SK-N-SH (cell line): ENCODE results near the gene FNDC3B. TPM values are rescaled to one million over a fixed set of nuclear protein-coding genes. Genes with fewer than 3 reads are reported as not detected.

ENCODE experiments used
- CTCF ChIA-PET: fragments of 300-600, 350-600 bp; formaldehyde crosslinking; extraction: SDS; loops from one replicate; lab custom pipeline; 2021; lab: Yijun Ruan, JAX
- POLR2A ChIA-PET: fragments of 350-600 bp; sonication (Branson Sonifier 250); formaldehyde crosslinking; extraction: SDS; loops from one replicate; lab custom pipeline; 2020; ENCODE audit warnings: antibody characterized with exemption, inconsistent platforms; lab: Yijun Ruan, JAX
- DNase-seq: peaks from one replicate; pipeline ENCODE4 v3.0.0; 2012
- H2AFZ ChIP-seq: fragments of 200-600 bp; sonication (generic); 2 replicates; pipeline ENCODE4 v1.8.1; 2016; ENCODE audit warnings: antibody characterized with exemption, mild to moderate bottlenecking, low read depth
- H3F3A ChIP-seq: fragments of 200-600 bp; sonication (generic); replicated peaks from 2 replicates; pipeline ENCODE3; 2016; ENCODE audit warnings: antibody characterized with exemption, mild to moderate bottlenecking; ENCODE audit not compliant: insufficient read depth
- H3K27ac ChIP-seq, 2 experiments: fragments of 200-500 bp in 1 of 2; fragments of 200-600 bp in 1 of 2; sonication (Bioruptor generic) in 1 of 2; sonication (generic), shearing (Covaris generic) in 1 of 2; 2 replicates each; pipeline versions ENCODE4 v1.5.1 to v1.6.1; 2014 to 2016; ENCODE audit warnings: low read depth in 2 of 2, inconsistent platforms in 1 of 2, low read length in 1 of 2, mild to moderate bottlenecking in 1 of 2, mixed read lengths in 1 of 2
- H3K27me3 ChIP-seq: fragments of 200-600 bp; sonication (generic), shearing (Covaris generic); 2 replicates; pipeline ENCODE4 v1.6.1; 2016; ENCODE audit warnings: mixed run types; ENCODE audit not compliant: insufficient read depth
- H3K36me3 ChIP-seq, 2 experiments: fragments of 200-500 bp in 1 of 2; fragments of 200-600 bp in 1 of 2; sonication (Bioruptor generic) in 1 of 2; sonication (generic) in 1 of 2; replicated peaks in 1 of 2; 2 replicates each; pipeline versions ENCODE3 to v1.5.1; 2014 to 2016; ENCODE audit warnings: low read length in 1 of 2, mild to moderate bottlenecking in 1 of 2; ENCODE audit not compliant: insufficient read depth in 2 of 2, control insufficient read depth in 1 of 2
- H3K4me1 ChIP-seq, 2 experiments: fragments of 200-500 bp in 1 of 2; fragments of 200-600 bp in 1 of 2; sonication (Bioruptor generic) in 1 of 2; sonication (generic), shearing (Covaris generic) in 1 of 2; 2 replicates each; pipeline versions ENCODE4 v1.5.1 to v1.6.1; 2014 to 2016; ENCODE audit warnings: low read depth in 1 of 2, low read length in 1 of 2, mixed run types in 1 of 2; ENCODE audit not compliant: insufficient read depth in 2 of 2, control insufficient read depth in 1 of 2
- H3K4me2 ChIP-seq: fragments of 200-600 bp; sonication (generic), shearing (Covaris generic); 2 replicates; pipeline ENCODE4 v1.6.1; 2017; ENCODE audit warnings: mixed run types
- H3K4me3 ChIP-seq, 2 experiments: fragments of 200-500 bp in 1 of 2; fragments of 200-600 bp in 1 of 2; sonication (Bioruptor generic) in 1 of 2; sonication (generic), shearing (Covaris generic) in 1 of 2; 2 replicates each; pipeline versions ENCODE4 v1.5.1 to v1.8.1; 2014 to 2016; ENCODE audit warnings: low read depth in 2 of 2, inconsistent platforms in 1 of 2, low read length in 1 of 2, mild to moderate bottlenecking in 1 of 2, mixed read lengths in 1 of 2, moderate library complexity in 1 of 2
- H3K79me2 ChIP-seq: fragments of 200-600 bp; sonication (generic); 2 replicates; pipeline ENCODE4 v1.8.1; 2017; ENCODE audit warnings: mild to moderate bottlenecking; ENCODE audit not compliant: insufficient read depth
- H3K9ac ChIP-seq: fragments of 200-600 bp; sonication (generic); 2 replicates; pipeline ENCODE4 v1.6.1; 2017; ENCODE audit warnings: mixed run types
- H3K9me2 ChIP-seq: fragments of 200-600 bp; sonication (generic); 2 replicates; pipeline ENCODE4 v1.6.1; 2017; ENCODE audit warnings: mixed run types
- H3K9me3 ChIP-seq: fragments of 200-600 bp; sonication (generic); 2 replicates; pipeline ENCODE4 v1.6.1; 2017; ENCODE audit warnings: mixed run types, mild to moderate bottlenecking, moderate library complexity
- H4K20me1 ChIP-seq: fragments of 200-600 bp; sonication (generic); 2 replicates; pipeline ENCODE4 v1.6.1; 2017; ENCODE audit warnings: mild to moderate bottlenecking, mixed run types; ENCODE audit not compliant: insufficient read depth
- EP300 ChIP-seq, 2 experiments: IDR thresholded peaks; 2 replicates each; pipeline versions ENCODE4 v1.4.0 to v1.6.1; 2012; ENCODE audit warnings: borderline replicate concordance in 1 of 2, low read depth in 1 of 2, low read length in 1 of 2
- FOSL2 ChIP-seq: IDR thresholded peaks from 2 replicates; pipeline ENCODE4 v1.4.0; 2012; ENCODE audit warnings: low read depth, mild to moderate bottlenecking, moderate library complexity, borderline replicate concordance
- FOXM1 ChIP-seq: IDR thresholded peaks from 2 replicates; pipeline ENCODE4 v1.4.0; 2012; ENCODE audit warnings: low read depth, mild to moderate bottlenecking
- GABPA ChIP-seq: IDR thresholded peaks from 2 replicates; pipeline ENCODE4 v1.4.0; 2012; ENCODE audit warnings: low read depth, mild to moderate bottlenecking
- JUND ChIP-seq: IDR thresholded peaks from 2 replicates; pipeline ENCODE4 v1.4.0; 2012
- MAX ChIP-seq: IDR thresholded peaks from 2 replicates; pipeline ENCODE4 v1.4.0; 2012; ENCODE audit warnings: low read depth
- REST ChIP-seq: IDR thresholded peaks from 2 replicates; pipeline ENCODE4 v1.6.1; 2012; ENCODE audit warnings: mild to moderate bottlenecking, low read depth, low read length, moderate library complexity
- RFX5 ChIP-seq: IDR thresholded peaks from 2 replicates; pipeline ENCODE4 v1.6.1; 2012; ENCODE audit warnings: mild to moderate bottlenecking, improper control_type of control experiment, low read length
- TAF1 ChIP-seq: IDR thresholded peaks from 2 replicates; pipeline ENCODE4 v1.6.1; 2012; ENCODE audit warnings: low read depth, mild to moderate bottlenecking, low read length, moderate library complexity, borderline replicate concordance
- USF1 ChIP-seq: IDR thresholded peaks from 2 replicates; pipeline ENCODE4 v1.4.0; 2012; ENCODE audit warnings: low read depth, borderline replicate concordance
- WGBS: methylation state at CpG from one replicate; pipeline ENCODE4 v1.1.6; 2017; ENCODE audit warnings: low lambda C conversion rate; 5-methylcytosine and 5-hydroxymethylcytosine counted together
- polyA plus RNA-seq, 3 experiments: library from polyadenylated mRNA; depleted of rRNA; stranded (reverse); fragments of >200 nt; gene quantifications; 2 replicates each; pipeline ENCODE4 v1.2.3, GENCODE V29; 2012
- TF ChIP-seq, protein P1 (sequence below): IDR thresholded peaks from 2 replicates; pipeline ENCODE4; 2012

Gene FNDC3B
- polyA plus RNA-seq, 1 of the 3 experiments (the other 2 are of a cell fraction), result 10.4 TPM

DNA sequence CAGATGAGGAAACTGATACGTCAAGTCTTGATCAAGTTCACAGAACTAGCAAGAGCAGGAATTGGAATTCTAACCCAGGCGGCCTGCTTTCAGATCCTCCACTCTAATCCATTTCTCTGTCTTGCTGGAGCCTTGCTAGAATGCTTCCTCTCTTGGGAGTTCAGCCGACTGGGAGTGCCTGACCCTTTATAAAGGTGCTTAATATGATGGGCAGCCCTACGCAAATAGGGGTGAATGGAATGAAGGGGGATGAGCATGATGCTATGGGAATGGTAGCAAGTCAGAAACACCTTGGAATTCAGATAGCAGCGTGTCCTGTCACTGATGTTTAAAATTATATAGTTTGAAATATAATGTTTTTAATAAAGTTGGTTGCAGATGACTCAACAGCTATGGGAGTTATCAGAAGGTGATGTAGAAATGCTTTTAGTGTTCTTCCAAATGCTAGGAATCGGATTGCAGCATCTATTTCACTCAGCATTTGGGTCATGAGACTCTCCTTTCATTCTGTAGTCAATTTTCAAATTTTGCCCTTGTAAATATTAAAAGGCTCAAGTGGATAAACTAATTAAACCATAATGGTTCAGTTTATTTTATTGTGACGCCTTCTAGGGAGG is 150.7 kb downstream of the FNDC3B start:
- ChIA-PET CTCF (no interaction called here), POLR2A (no interaction called here)
- H3K79me2 ChIP-seq, result peaks cover 94% of the 10 kb centered on the region

DNA sequence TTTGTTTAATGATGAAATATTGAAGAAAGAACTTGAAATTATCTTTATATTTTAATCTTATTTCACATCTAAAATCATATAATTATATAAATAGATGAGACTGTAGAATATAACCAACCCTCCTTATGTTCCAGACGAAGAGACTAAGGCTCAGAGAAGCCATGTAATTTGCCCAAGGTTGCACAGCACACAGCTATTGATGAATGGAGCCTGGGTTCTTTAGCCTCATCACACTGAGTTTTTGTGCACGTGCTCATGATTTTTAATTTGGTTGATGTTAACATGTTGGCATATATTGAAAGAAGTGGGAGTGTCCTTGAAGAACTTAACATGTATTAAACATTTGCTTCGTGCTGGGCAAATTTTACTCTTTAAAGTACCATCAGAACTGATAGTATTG is 151.6 kb downstream of the FNDC3B start:
- Histone ChIP-seq H3K9me2 (no peaks in the 10 kb centered on the region), H3K36me3 (peaks cover 0 to 5% of the 10 kb centered on the region in 2 experiments), H3K4me2 (no peak overlapping the region), H3K9ac (no peak overlapping the region), H3K9me3 (no peaks in the 10 kb centered on the region), H3K79me2 (peaks cover 94% of the 10 kb centered on the region), H3F3A (peaks cover 28% of the 10 kb centered on the region), H3K4me1 (peaks cover 5 to 11% of the 10 kb centered on the region in 2 experiments; a peak in 2 of 4 replicates), H3K4me3 (no peak overlapping the region), H3K27ac (peak overlapping the region in 1 of 2 experiments; percentile 51; a peak in 1 of 4 replicates), H3K27me3 (no peaks in the 10 kb centered on the region)
- ChIA-PET POLR2A (no interaction called here), CTCF (no interaction called here)
- WGBS, result 95% methylated on average over 3 of the region's 3 CpGs
- TF ChIP-seq MAX (no peak), RFX5 (no peak), FOSL2 (no peak), TAF1 (no peak)
- TF ChIP-seq, protein P1, sequence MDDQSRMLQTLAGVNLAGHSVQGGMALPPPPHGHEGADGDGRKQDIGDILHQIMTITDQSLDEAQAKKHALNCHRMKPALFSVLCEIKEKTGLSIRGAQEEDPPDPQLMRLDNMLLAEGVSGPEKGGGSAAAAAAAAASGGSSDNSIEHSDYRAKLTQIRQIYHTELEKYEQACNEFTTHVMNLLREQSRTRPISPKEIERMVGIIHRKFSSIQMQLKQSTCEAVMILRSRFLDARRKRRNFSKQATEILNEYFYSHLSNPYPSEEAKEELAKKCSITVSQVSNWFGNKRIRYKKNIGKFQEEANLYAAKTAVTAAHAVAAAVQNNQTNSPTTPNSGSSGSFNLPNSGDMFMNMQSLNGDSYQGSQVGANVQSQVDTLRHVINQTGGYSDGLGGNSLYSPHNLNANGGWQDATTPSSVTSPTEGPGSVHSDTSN, result no peak
- TF ChIP-seq, all 33 proteins: peak for 0
- no peak for DNase-seq
- no peak overlapping the region for H2AFZ ChIP-seq
- H4K20me1 ChIP-seq, result peaks cover 46% of the 10 kb centered on the region

More for the DNA sequence above, 150.7 kb downstream of the FNDC3B start:
- Histone ChIP-seq H3K9me3 (no peaks in the 10 kb centered on the region), H3K4me1 (peaks cover 5 to 11% of the 10 kb centered on the region in 2 experiments; a peak in 2 of 4 replicates), H3F3A (peaks cover 29% of the 10 kb centered on the region), H3K4me3 (no peak overlapping the region), H3K9me2 (no peaks in the 10 kb centered on the region), H3K27ac (peak overlapping the region in 1 of 2 experiments; percentile 51; a peak in 2 of 4 replicates), H3K27me3 (no peaks in the 10 kb centered on the region), H2AFZ (no peak overlapping the region), H3K9ac (no peak overlapping the region), H3K4me2 (no peak overlapping the region), H4K20me1 (peaks cover 44% of the 10 kb centered on the region), H3K36me3 (peaks cover 0 to 5% of the 10 kb centered on the region in 2 experiments)
- 78% methylated on average over 6 of the region's 7 CpGs for WGBS
- no peak for TF ChIP-seq FOXM1
- TF ChIP-seq, protein P1, result 0 out of 2 replicates have a peak, but pooled peaks have one; percentile 21
- no peak for DNase-seq

DNA sequence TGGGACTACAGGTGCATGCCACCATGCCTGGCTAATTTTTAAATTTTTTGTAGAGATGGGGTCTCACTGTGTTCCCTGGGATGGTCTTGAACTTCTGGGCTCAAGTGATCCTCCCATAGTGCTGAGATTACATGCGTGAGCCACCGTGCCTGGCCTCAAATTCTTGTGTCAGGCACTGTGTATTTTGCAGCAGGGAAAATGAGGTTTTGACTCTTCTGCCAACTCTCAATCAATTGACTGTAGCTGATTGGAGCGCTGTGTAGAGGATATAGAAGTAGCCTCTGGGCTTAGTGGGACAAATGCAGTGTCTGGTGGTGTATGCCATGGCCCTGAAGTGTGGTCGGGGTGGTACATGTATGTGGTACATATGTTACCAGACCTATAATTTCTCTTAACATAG is 152.3 kb downstream of the FNDC3B start:
- CTCF ChIA-PET, result no interaction called here
- Histone ChIP-seq H3K9me2 (no peaks in the 10 kb centered on the region), H4K20me1 (peaks cover 44% of the 10 kb centered on the region), H3K36me3 (peaks cover 0 to 5% of the 10 kb centered on the region in 2 experiments), H3K9ac (no peak overlapping the region), H3K4me3 (no peak overlapping the region), H3F3A (peaks cover 22% of the 10 kb centered on the region), H3K79me2 (peaks cover 94% of the 10 kb centered on the region), H3K27ac (no peak overlapping the region), H3K9me3 (no peaks in the 10 kb centered on the region), H3K27me3 (no peaks in the 10 kb centered on the region), H2AFZ (no peak overlapping the region), H3K4me1 (peaks cover 5 to 11% of the 10 kb centered on the region in 2 experiments; a peak in 2 of 4 replicates), H3K4me2 (no peak overlapping the region)
- no peak for DNase-seq
- 99% methylated on average over 4 of the region's 4 CpGs for WGBS
- POLR2A ChIA-PET, result no interaction called here
- no peak for TF ChIP-seq REST
- no peak for TF ChIP-seq USF1
- TF ChIP-seq GABPA, result no peak
- TF ChIP-seq, protein P1, result no peak
- no peak for TF ChIP-seq EP300 (IDR thresholded peaks at IDR 0.05; ENCODE audit: borderline replicate concordance in 1 of 2, low read depth in 1 of 2, low read length in 1 of 2)
- no peak for TF ChIP-seq JUND
